ENCODE measurements around the gene VPS35.

- TF ChIP-seq POLR2AphosphoS5 (IDR thresholded peaks at IDR 0.05; ENCODE audit: low read depth, low read length) (no peak), TCF7L2 (IDR thresholded peaks at IDR 0.05; ENCODE audit: low read depth, low read length) (no peak)
These were observed 1.5 kb downstream of the VPS35 start for GRCh38 chr16:46687486-46687885.

Measured in Panc1 (cell line).